ENCODE data around the gene RFX1.

RFX1 gene

GRCh38 chr19:14030997-14031718 is 25.0 kb upstream of the RFX1 start (continued):
- TF ChIP-seq ELK4 (IDR thresholded peaks at IDR 0.05; ENCODE audit: borderline replicate concordance, low read depth, low read length) (no peak), ZNF561 (tag by site-specific recombination; IDR thresholded peaks at IDR 0.05; ENCODE audit: borderline replicate concordance) (no peak), ZNF23 (tag by site-specific recombination; IDR thresholded peaks at IDR 0.05; ENCODE audit: borderline replicate concordance) (no peak), ZNF404 (tag by site-specific recombination; IDR thresholded peaks at IDR 0.05) (no peak), SP3 (tag by site-specific recombination; IDR thresholded peaks at IDR 0.05) (0 out of 2 replicates have a peak, but pooled peaks have one; percentile 17), ZNF548 (tag by site-specific recombination; IDR thresholded peaks at IDR 0.05) (no peak), TRIM28 (IDR thresholded peaks at IDR 0.05; ENCODE audit: borderline replicate concordance, low read length) (no peak), BCL11B (tag by site-specific recombination; IDR thresholded peaks at IDR 0.05; ENCODE audit: low read depth) (peak; percentile 98), REST (tag by site-specific recombination; IDR thresholded peaks at IDR 0.05) (no peak), ZNF596 (tag by site-specific recombination; IDR thresholded peaks at IDR 0.05) (no peak), ZNF610 (tag by site-specific recombination; IDR thresholded peaks at IDR 0.05; ENCODE audit: borderline replicate concordance) (no peak), ZNF169 (tag by site-specific recombination; IDR thresholded peaks at IDR 0.05) (no peak), ZSCAN18 (tag by site-specific recombination; IDR thresholded peaks at IDR 0.05) (no peak), HIC1 (tag by site-specific recombination; IDR thresholded peaks at IDR 0.05) (peak; percentile 59), OSR2 (tag by site-specific recombination; IDR thresholded peaks at IDR 0.05) (no peak), ZBTB7A (tag by site-specific recombination; IDR thresholded peaks at IDR 0.05; ENCODE audit: low read depth) (peak; percentile 76; the same call in 1 of the 2 replicates), ZNF707 (tag by site-specific recombination; IDR thresholded peaks at IDR 0.05) (no peak), ZNF426 (tag by site-specific recombination; IDR thresholded peaks at IDR 0.05) (no peak), ZNF558 (tag by site-specific recombination; IDR thresholded peaks at IDR 0.05) (no peak), ZIC2 (tag by site-specific recombination; IDR thresholded peaks at IDR 0.05) (no peak), KLF16 (tag by site-specific recombination; IDR thresholded peaks at IDR 0.05) (no peak), ZBTB11 (tag by site-specific recombination; conservative IDR thresholded peaks at IDR 0.05; ENCODE audit: low read depth) (peak; percentile 91), ZNF19 (tag by site-specific recombination; IDR thresholded peaks at IDR 0.05; ENCODE audit: low read depth) (no peak), ZBTB10 (tag by site-specific recombination; IDR thresholded peaks at IDR 0.05) (no peak; the same call in 1 of the 2 replicates), ZNF140 (tag by site-specific recombination; IDR thresholded peaks at IDR 0.05) (no peak)
